Type B pancreatic cell (in vitro differentiated cells): ENCODE results near the gene STMN3. TPM values are rescaled to one million over a fixed set of nuclear protein-coding genes. Genes with fewer than 3 reads are reported as not detected.

ENCODE experiments used
- DNase-seq: peaks from one replicate; pipeline ENCODE4 v3.0.0; 2021; ENCODE audit warnings: mixed read lengths; ENCODE audit not compliant: unreplicated experiment; ENCODE audit errors: extremely low spot score
- H3K27ac Mint-ChIP-seq: 2 replicates; pipeline ENCODE4 v1.8.0; 2021; ENCODE audit warnings: mild to moderate bottlenecking, mixed read lengths
- H3K27me3 Mint-ChIP-seq: 2 replicates; pipeline ENCODE4 v1.8.0; 2021; ENCODE audit warnings: mixed read lengths
- H3K36me3 Mint-ChIP-seq: 2 replicates; pipeline ENCODE4 v1.8.0; 2021; ENCODE audit warnings: mixed read lengths
- H3K4me1 Mint-ChIP-seq: one replicate; pipeline ENCODE4 v1.8.0; 2021; ENCODE audit warnings: mixed read lengths; ENCODE audit not compliant: unreplicated experiment
- H3K4me3 Mint-ChIP-seq: 2 replicates; pipeline ENCODE4 v1.8.0; 2021; ENCODE audit warnings: mild to moderate bottlenecking, mixed read lengths
- H3K9me3 Mint-ChIP-seq: 2 replicates; pipeline ENCODE4 v1.8.0; 2021; ENCODE audit warnings: mixed read lengths
- total RNA-seq: library from RNA; stranded (reverse); gene quantifications from 2 replicates; pipeline ENCODE4 v1.2.1, GENCODE V29; 2021; ENCODE audit warnings: low replicate concordance
- TF ChIP-seq, protein P1 (sequence below): fragments of 200-600 bp; sonication (generic); conservative IDR thresholded peaks from 2 replicates; pipeline ENCODE4 v1.5.0; 2021; ENCODE audit warnings: antibody characterized with exemption, mild to moderate bottlenecking

STMN3 gene
- total RNA-seq, 1 donor from 2014 or later = 40.8 TPM

GRCh38 chr20:63689046-63690002 lies 36.1 kb upstream of the STMN3 start:
- Mint-ChIP-seq H3K4me1 (no peaks in the 10 kb centered on the region), H3K27ac (no peak overlapping the region), H3K36me3 (no peaks in the 10 kb centered on the region), H3K27me3 (no peaks in the 10 kb centered on the region), H3K4me3 (no peak overlapping the region), H3K9me3 (no peaks in the 10 kb centered on the region)
- TF ChIP-seq, protein P1, sequence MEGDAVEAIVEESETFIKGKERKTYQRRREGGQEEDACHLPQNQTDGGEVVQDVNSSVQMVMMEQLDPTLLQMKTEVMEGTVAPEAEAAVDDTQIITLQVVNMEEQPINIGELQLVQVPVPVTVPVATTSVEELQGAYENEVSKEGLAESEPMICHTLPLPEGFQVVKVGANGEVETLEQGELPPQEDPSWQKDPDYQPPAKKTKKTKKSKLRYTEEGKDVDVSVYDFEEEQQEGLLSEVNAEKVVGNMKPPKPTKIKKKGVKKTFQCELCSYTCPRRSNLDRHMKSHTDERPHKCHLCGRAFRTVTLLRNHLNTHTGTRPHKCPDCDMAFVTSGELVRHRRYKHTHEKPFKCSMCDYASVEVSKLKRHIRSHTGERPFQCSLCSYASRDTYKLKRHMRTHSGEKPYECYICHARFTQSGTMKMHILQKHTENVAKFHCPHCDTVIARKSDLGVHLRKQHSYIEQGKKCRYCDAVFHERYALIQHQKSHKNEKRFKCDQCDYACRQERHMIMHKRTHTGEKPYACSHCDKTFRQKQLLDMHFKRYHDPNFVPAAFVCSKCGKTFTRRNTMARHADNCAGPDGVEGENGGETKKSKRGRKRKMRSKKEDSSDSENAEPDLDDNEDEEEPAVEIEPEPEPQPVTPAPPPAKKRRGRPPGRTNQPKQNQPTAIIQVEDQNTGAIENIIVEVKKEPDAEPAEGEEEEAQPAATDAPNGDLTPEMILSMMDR = no peak
- DNase-seq = no peak

- no peak for DNase-seq
- H3K27me3 Mint-ChIP-seq = no peaks in the 10 kb centered on the region
- H3K4me1 Mint-ChIP-seq = no peaks in the 10 kb centered on the region
- no peak overlapping the region for H3K4me3 Mint-ChIP-seq
- H3K27ac Mint-ChIP-seq = no peak overlapping the region
- H3K36me3 Mint-ChIP-seq = no peaks in the 10 kb centered on the region
- no peaks in the 10 kb centered on the region for H3K9me3 Mint-ChIP-seq
- TF ChIP-seq, protein P1 = no peak
These were observed 35.2 kb upstream of the STMN3 start for GRCh38 chr20:63688228-63689045.

DNA sequence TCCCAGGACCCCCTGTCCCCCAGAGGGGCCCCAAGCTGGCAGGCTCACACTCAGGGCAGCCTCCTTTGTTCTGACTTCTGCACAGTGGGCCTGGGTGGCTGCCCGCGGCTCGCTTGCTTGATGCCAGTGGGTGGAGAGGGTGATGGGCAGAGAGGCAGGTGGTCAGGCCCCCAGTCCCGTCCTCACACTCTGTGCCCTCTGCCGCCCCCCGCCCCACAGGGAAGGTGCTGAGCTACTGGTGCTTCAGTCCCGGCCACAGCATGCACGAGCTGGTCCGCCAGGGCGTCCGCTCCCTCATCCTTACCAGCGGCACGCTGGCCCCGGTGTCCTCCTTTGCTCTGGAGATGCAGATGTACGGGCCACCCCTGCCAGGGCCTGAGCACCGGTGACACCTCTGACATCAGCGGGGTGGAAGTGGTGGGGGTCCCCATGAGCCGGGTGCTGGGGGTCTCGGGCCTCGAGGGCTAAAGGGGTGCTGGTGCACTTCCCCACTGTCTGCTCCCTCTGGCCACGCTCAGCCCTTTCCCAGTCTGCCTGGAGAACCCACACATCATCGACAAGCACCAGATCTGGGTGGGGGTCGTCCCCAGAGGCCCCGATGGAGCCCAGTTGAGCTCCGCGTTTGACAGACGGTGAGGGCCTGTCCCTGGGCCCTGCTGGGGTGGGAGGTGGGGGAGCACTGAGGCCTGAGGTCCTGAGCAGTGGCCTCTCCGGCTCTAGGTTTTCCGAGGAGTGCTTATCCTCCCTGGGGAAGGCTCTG lies 34.4 kb upstream of the STMN3 start:
- no peak for DNase-seq
- H3K9me3 Mint-ChIP-seq = no peaks in the 10 kb centered on the region
- H3K36me3 Mint-ChIP-seq = no peaks in the 10 kb centered on the region
- H3K4me1 Mint-ChIP-seq = no peaks in the 10 kb centered on the region
- H3K27ac Mint-ChIP-seq = no peak overlapping the region
- no peaks in the 10 kb centered on the region for H3K27me3 Mint-ChIP-seq
- no peak overlapping the region for H3K4me3 Mint-ChIP-seq
- TF ChIP-seq, protein P1 = no peak

GRCh38 chr20:63686492-63687321 lies 33.5 kb upstream of the STMN3 start:
- Mint-ChIP-seq H3K27ac (no peak overlapping the region), H3K36me3 (no peaks in the 10 kb centered on the region), H3K4me3 (no peak overlapping the region), H3K4me1 (no peaks in the 10 kb centered on the region), H3K27me3 (no peaks in the 10 kb centered on the region), H3K9me3 (no peaks in the 10 kb centered on the region)
- TF ChIP-seq, protein P1 = no peak
- no peak for DNase-seq
